ENCODE results near the gene MS4A1.

MS4A1 gene

GRCh38 chr11:60459345-60459744 lies 3.7 kb downstream of the MS4A1 start:
- peak overlapping the region; percentile 97 for H3K9ac ChIP-seq (ENCODE audit: low read length)
- peaks cover 65% of the 10 kb centered on the region for H4K20me1 ChIP-seq (ENCODE audit: insufficient read depth, low read length)
- H3K4me2 ChIP-seq (ENCODE audit: low read length) = peak overlapping the region; percentile 65
- peak overlapping the region; percentile 97 for H3K27ac ChIP-seq (ENCODE audit: low read length)
- peaks cover 88% of the 10 kb centered on the region for H3K79me2 ChIP-seq (ENCODE audit: low read length)
- H3K9me3 ChIP-seq (ENCODE audit: insufficient read depth, low read length) = 0 out of 2 replicates have a peak, but pooled peaks cover 2% of the 10 kb centered on the region
- peaks cover 59% of the 10 kb centered on the region for H3K4me1 ChIP-seq (ENCODE audit: low read length)
- TF ChIP-seq CTCF (IDR thresholded peaks at IDR 0.05; ENCODE audit: low read depth, low read length) (no peak), EZH2phosphoT487 (IDR thresholded peaks at IDR 0.05; ENCODE audit: low read depth) (no peak)
- H3K27me3 ChIP-seq (ENCODE audit: low read depth, low read length) = no peaks in the 10 kb centered on the region
- H3K36me3 ChIP-seq (replicated peaks; ENCODE audit: low read depth, low read length) = peaks cover 85% of the 10 kb centered on the region
- H3K4me3 ChIP-seq (ENCODE audit: low read length) = peak overlapping the region; percentile 88
- no peak overlapping the region for H2AFZ ChIP-seq (ENCODE audit: low read depth, low read length)

- H3K79me2 ChIP-seq (ENCODE audit: low read length) = peaks cover 13% of the 10 kb centered on the region; the same call in 1 of the 2 replicates
- H2AFZ ChIP-seq (ENCODE audit: low read depth, low read length) = no peak overlapping the region
- no peaks in the 10 kb centered on the region for H3K27me3 ChIP-seq (ENCODE audit: low read depth, low read length)
- no peak for TF ChIP-seq EZH2phosphoT487 (IDR thresholded peaks at IDR 0.05; ENCODE audit: low read depth)
- TF ChIP-seq CTCF (IDR thresholded peaks at IDR 0.05; ENCODE audit: low read depth, low read length) = no peak
- no peaks in the 10 kb centered on the region for H3K4me1 ChIP-seq (ENCODE audit: low read length)
- H3K4me3 ChIP-seq (ENCODE audit: low read length) = no peak overlapping the region
- peaks cover 61% of the 10 kb centered on the region for H4K20me1 ChIP-seq (ENCODE audit: insufficient read depth, low read length)
- no peak overlapping the region for H3K4me2 ChIP-seq (ENCODE audit: low read length)
- peaks cover 82% of the 10 kb centered on the region for H3K36me3 ChIP-seq (replicated peaks; ENCODE audit: low read depth, low read length)
- H3K9ac ChIP-seq (ENCODE audit: low read length) = no peak overlapping the region
- no peak overlapping the region for H3K27ac ChIP-seq (ENCODE audit: low read length)
- H3K9me3 ChIP-seq (ENCODE audit: insufficient read depth, low read length) = no peaks in the 10 kb centered on the region
Measured at GRCh38 chr11:60468829-60469228, 13.2 kb downstream of the MS4A1 start.

DNA sequence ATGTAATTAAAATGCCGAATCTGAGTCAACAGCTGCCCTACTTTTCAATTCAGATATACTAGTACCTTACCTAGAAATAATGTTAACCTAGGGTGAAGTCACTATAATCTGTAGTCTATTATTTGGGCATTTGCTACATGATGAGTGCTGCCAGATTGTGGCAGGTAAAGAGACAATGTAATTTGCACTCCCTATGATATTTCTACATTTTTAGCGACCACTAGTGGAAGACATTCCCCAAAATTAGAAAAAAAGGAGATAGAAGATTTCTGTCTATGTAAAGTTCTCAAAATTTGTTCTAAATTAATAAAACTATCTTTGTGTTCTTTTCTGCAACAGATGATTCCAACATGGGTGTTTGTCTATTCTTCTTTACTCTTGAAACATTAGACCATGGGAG lies 14.1 kb downstream of the MS4A1 start:
- Histone ChIP-seq H3K79me2 (ENCODE audit: low read length) (peaks cover 6% of the 10 kb centered on the region; the same call in 1 of the 2 replicates), H3K4me1 (ENCODE audit: low read length) (no peaks in the 10 kb centered on the region), H4K20me1 (ENCODE audit: insufficient read depth, low read length) (peaks cover 52% of the 10 kb centered on the region), H3K27ac (ENCODE audit: low read length) (0 out of 2 replicates have a peak overlapping the region, but pooled peaks have one; percentile 14), H3K36me3 (replicated peaks; ENCODE audit: low read depth, low read length) (peaks cover 73% of the 10 kb centered on the region), H3K4me2 (ENCODE audit: low read length) (no peak overlapping the region), H3K9me3 (ENCODE audit: insufficient read depth, low read length) (no peaks in the 10 kb centered on the region), H3K9ac (ENCODE audit: low read length) (no peak overlapping the region), H2AFZ (ENCODE audit: low read depth, low read length) (no peak overlapping the region), H3K27me3 (ENCODE audit: low read depth, low read length) (no peaks in the 10 kb centered on the region), H3K4me3 (ENCODE audit: low read length) (no peak overlapping the region)
- TF ChIP-seq EZH2phosphoT487 (IDR thresholded peaks at IDR 0.05; ENCODE audit: low read depth) (no peak), CTCF (IDR thresholded peaks at IDR 0.05; ENCODE audit: low read depth, low read length) (peak; percentile 14; the same call in 1 of the 2 replicates)

DNA sequence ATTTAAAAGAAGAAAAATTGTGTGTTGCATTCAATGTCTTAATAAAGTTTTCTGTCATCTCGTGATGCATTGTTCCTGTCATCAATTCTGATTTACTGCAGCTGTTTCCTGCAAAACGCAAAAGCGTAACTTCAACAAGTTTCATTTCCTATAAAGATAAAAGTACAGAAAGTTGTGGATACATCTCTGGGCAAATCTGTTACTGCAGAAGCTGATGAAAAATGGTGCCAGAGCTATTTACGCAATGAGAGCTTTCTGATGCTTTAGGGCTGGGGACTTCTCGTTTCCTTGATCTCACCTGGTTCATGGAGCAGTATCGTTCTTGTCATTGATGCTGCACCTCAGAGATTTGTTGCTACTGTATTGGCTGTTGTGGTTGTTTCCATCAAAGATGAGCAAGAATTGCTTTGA lies 21.4 kb downstream of the MS4A1 start:
- no peak overlapping the region for H2AFZ ChIP-seq (ENCODE audit: low read depth, low read length)
- peak overlapping the region; percentile 34 for H3K4me2 ChIP-seq (ENCODE audit: low read length)
- H3K9ac ChIP-seq (ENCODE audit: low read length) = no peak overlapping the region

More for the DNA sequence above, 21.4 kb downstream of the MS4A1 start:
- Histone ChIP-seq H3K4me1 (ENCODE audit: low read length) (peaks cover 22% of the 10 kb centered on the region), H3K4me3 (ENCODE audit: low read length) (peak overlapping the region; percentile 3; the same call in 1 of the 2 replicates), H3K9me3 (ENCODE audit: insufficient read depth, low read length) (peaks cover 22% of the 10 kb centered on the region), H3K27me3 (ENCODE audit: low read depth, low read length) (no peaks in the 10 kb centered on the region), H4K20me1 (ENCODE audit: insufficient read depth, low read length) (no peaks in the 10 kb centered on the region), H3K79me2 (ENCODE audit: low read length) (no peaks in the 10 kb centered on the region), H3K36me3 (replicated peaks; ENCODE audit: low read depth, low read length) (peaks cover 30% of the 10 kb centered on the region), H3K27ac (ENCODE audit: low read length) (peak overlapping the region; percentile 55)
- TF ChIP-seq CTCF (IDR thresholded peaks at IDR 0.05; ENCODE audit: low read depth, low read length) (no peak), EZH2phosphoT487 (IDR thresholded peaks at IDR 0.05; ENCODE audit: low read depth) (no peak)
